ENCODE results near the gene IL17RA.
A peak's percentile ranks its signal among the peaks of the same experiment; 100 is the strongest.

The IL17RA gene

DNA sequence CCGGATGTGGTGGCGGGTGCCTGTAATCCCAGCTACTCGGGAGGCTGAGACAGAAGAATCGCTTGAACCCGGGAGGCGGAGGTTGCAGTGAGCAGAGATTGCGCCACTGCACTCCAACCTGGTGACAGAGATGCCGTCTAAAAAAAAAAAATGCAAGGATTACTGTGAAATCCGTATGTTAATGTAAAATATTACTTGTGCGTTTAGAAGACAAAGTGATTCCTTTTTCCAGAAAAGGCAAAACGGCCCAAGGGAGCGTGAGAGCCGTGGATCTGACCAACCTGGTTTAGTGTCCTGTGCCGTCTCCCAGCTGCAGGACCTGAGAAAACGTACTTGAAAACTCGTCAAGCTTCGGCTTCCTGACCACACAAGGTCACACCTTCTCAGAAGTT is 73.4 kb downstream of the IL17RA start:
- H4K20me1 ChIP-seq (ENCODE audit: low read depth, low read length), result no peaks in the 10 kb centered on the region
- H2AFZ ChIP-seq (ENCODE audit: low read depth, low read length, severe bottlenecking), result peak overlapping the region; percentile 66
- H3K27me3 ChIP-seq (ENCODE audit: low read length), result no peaks in the 10 kb centered on the region
- H3K79me2 ChIP-seq (ENCODE audit: insufficient read depth, low read length), result peaks cover 29% of the 10 kb centered on the region
- peak overlapping the region; percentile 63 for H3K4me3 ChIP-seq (ENCODE audit: insufficient read depth, low read length, poor library complexity, severe bottlenecking)
- H3K9me2 ChIP-seq (replicated peaks; ENCODE audit: insufficient read depth, low read length), result no peaks in the 10 kb centered on the region
- no peaks in the 10 kb centered on the region for H3K36me3 ChIP-seq (ENCODE audit: low read length)
- peak overlapping the region; percentile 75 for H3K4me2 ChIP-seq (ENCODE audit: low read depth, low read length, poor library complexity, severe bottlenecking)
- no peaks in the 10 kb centered on the region for H3F3A ChIP-seq (ENCODE audit: insufficient read depth)
- TF ChIP-seq, protein P1, sequence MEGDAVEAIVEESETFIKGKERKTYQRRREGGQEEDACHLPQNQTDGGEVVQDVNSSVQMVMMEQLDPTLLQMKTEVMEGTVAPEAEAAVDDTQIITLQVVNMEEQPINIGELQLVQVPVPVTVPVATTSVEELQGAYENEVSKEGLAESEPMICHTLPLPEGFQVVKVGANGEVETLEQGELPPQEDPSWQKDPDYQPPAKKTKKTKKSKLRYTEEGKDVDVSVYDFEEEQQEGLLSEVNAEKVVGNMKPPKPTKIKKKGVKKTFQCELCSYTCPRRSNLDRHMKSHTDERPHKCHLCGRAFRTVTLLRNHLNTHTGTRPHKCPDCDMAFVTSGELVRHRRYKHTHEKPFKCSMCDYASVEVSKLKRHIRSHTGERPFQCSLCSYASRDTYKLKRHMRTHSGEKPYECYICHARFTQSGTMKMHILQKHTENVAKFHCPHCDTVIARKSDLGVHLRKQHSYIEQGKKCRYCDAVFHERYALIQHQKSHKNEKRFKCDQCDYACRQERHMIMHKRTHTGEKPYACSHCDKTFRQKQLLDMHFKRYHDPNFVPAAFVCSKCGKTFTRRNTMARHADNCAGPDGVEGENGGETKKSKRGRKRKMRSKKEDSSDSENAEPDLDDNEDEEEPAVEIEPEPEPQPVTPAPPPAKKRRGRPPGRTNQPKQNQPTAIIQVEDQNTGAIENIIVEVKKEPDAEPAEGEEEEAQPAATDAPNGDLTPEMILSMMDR (IDR thresholded peaks at IDR 0.05; ENCODE audit: insufficient read depth, low read length, poor library complexity, severe bottlenecking), result no peak
- no peak for TF ChIP-seq EZH2phosphoT487 (conservative IDR thresholded peaks at IDR 0.05; ENCODE audit: low read length)
- H3K9ac ChIP-seq (ENCODE audit: low read length), result peak overlapping the region; percentile 75
- H3K27ac ChIP-seq (ENCODE audit: low read depth, low read length), result 0 out of 2 replicates have a peak overlapping the region, but pooled peaks have one; percentile 12
- no peaks in the 10 kb centered on the region for H3K9me3 ChIP-seq (ENCODE audit: insufficient read depth, low read length)

DNA sequence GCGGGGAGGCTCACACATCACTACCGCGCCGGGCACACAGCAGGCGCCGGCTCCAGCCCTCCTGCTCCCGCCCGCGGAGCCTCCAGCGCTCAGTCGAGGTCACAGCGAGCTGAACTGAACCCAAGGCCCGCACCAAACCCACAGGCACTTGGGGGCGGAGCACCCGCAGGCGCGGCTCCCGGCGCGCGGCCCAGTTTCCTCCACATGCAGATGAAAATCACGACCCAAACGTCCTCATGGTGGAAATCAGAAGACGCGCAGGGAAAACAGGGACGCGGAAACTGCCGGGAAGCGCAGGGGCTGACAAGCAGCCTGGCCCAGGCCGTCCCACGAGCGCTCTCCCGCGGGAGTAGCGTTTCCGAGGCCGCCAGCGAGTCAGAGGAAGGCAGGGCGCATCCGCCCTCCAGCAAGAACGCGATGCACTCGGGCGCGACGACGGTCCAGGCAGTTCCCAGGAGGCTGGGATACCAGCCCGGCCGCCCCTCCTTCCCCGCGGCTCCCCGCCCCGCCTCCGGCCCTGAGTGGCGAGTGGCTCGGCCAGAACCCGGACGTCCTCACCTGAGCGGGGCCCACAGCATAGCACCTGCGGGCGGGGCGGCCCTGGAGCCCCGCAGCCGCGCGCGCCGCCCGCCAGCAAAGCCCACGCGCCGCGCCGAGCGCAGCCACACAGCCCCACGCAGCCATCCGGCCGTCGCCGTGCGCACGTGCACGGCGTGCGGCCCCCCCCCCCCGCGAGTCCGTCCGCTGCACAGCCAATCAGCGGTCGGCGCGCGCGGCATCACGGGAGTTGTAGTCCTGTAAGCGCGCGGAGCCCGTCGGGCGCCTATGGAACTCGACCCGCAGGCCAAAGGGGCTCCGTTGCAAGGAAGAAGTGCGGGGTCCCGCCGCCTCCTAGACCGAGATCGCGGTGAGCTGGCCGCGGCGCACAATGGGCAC is 74.0 kb downstream of the IL17RA start, which contains the start of gene HDHD5:
Gene HDHD5, minus strand, starts transcription at position 710 of the 936 bp plus-strand sequence. Its CDS starts 26 bp downstream, at position 684.
- peak within 1 kb of the TSS; percentile 68 for H2AFZ ChIP-seq (ENCODE audit: low read depth, low read length, severe bottlenecking)
- H3K36me3 ChIP-seq (ENCODE audit: low read length), result no peaks in the 10 kb centered on the region
- H3K9me2 ChIP-seq (replicated peaks; ENCODE audit: insufficient read depth, low read length), result no peaks in the 10 kb centered on the region
- peaks cover 24% of the 10 kb centered on the region for H3K79me2 ChIP-seq (ENCODE audit: insufficient read depth, low read length)
- peak within 1 kb of the TSS; percentile 75 for H3K9ac ChIP-seq (ENCODE audit: low read length)
- no peaks in the 10 kb centered on the region for H3F3A ChIP-seq (ENCODE audit: insufficient read depth)
- no peak for TF ChIP-seq EZH2phosphoT487 (conservative IDR thresholded peaks at IDR 0.05; ENCODE audit: low read length)
- TF ChIP-seq, protein P1 (IDR thresholded peaks at IDR 0.05; ENCODE audit: insufficient read depth, low read length, poor library complexity, severe bottlenecking), result no peak
- H4K20me1 ChIP-seq (ENCODE audit: low read depth, low read length), result no peaks in the 10 kb centered on the region
- no peaks in the 10 kb centered on the region for H3K9me3 ChIP-seq (ENCODE audit: insufficient read depth, low read length)
- H3K4me3 ChIP-seq (ENCODE audit: insufficient read depth, low read length, poor library complexity, severe bottlenecking), result peak within 1 kb of the TSS; percentile 63
- no peaks in the 10 kb centered on the region for H3K27me3 ChIP-seq (ENCODE audit: low read length)
- peak within 1 kb of the TSS; percentile 75 for H3K4me2 ChIP-seq (ENCODE audit: low read depth, low read length, poor library complexity, severe bottlenecking)
- H3K27ac ChIP-seq (ENCODE audit: low read depth, low read length), result peak within 1 kb of the TSS; percentile 12; the same call in 1 of the 2 replicates

DNA sequence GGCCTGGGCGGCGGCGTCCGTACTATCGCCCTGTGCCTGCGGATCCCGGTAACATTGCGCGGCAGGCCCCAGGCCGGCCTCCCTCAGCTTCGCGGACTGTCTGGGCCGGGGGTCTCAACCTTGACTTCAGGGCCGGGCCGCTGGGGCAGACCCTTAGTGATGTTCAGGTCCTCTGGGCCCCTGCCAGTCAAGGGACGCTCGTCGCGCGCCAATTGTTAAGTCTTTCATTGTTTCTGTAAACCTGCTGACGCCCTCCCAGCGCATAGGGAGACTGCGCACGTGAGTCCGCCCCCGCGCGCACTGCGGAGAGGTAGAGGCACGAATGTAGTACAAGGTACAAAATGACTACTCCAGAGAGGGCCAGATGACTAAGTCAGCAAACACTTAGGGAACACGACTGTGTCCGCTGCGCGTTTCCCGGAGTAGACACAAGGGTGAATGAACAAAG is 74.7 kb downstream of the IL17RA start:
- Histone ChIP-seq H3F3A (ENCODE audit: insufficient read depth) (no peaks in the 10 kb centered on the region), H3K4me2 (ENCODE audit: low read depth, low read length, poor library complexity, severe bottlenecking) (peak overlapping the region; percentile 27), H3K4me3 (ENCODE audit: insufficient read depth, low read length, poor library complexity, severe bottlenecking) (no peak overlapping the region), H4K20me1 (ENCODE audit: low read depth, low read length) (no peaks in the 10 kb centered on the region), H3K9ac (ENCODE audit: low read length) (no peak overlapping the region), H3K9me2 (replicated peaks; ENCODE audit: insufficient read depth, low read length) (no peaks in the 10 kb centered on the region), H3K36me3 (ENCODE audit: low read length) (no peaks in the 10 kb centered on the region), H3K27ac (ENCODE audit: low read depth, low read length) (no peak overlapping the region), H3K79me2 (ENCODE audit: insufficient read depth, low read length) (peaks cover 24% of the 10 kb centered on the region), H2AFZ (ENCODE audit: low read depth, low read length, severe bottlenecking) (peak overlapping the region; percentile 68), H3K27me3 (ENCODE audit: low read length) (no peaks in the 10 kb centered on the region), H3K9me3 (ENCODE audit: insufficient read depth, low read length) (no peaks in the 10 kb centered on the region)
- no peak for TF ChIP-seq EZH2phosphoT487 (conservative IDR thresholded peaks at IDR 0.05; ENCODE audit: low read length)
- TF ChIP-seq, protein P1 (IDR thresholded peaks at IDR 0.05; ENCODE audit: insufficient read depth, low read length, poor library complexity, severe bottlenecking), result no peak
